Neutrophil (primary cell): ENCODE measurements around the gene KRT7.

Experiments
- H3K27ac ChIP-seq: fragments of 200-600 bp; sonication (generic); 2 replicates; pipeline ENCODE4 v1.5.1; 2016; ENCODE audit warnings: mild to moderate bottlenecking, moderate library complexity
- H3K27me3 ChIP-seq: fragments of 200-600 bp; sonication (generic); 2 replicates; pipeline ENCODE4 v1.6.0; 2016; ENCODE audit warnings: mild to moderate bottlenecking
- H3K36me3 ChIP-seq: fragments of 200-600 bp; sonication (generic); 2 replicates; pipeline ENCODE4 v1.5.1; 2017
- H3K4me1 ChIP-seq, 2 experiments: fragments of 200-600 bp in 1 of 2; sonication (generic) in 1 of 2; 1 replicate in 1 of 2; 2 replicates in 1 of 2; pipeline versions ENCODE4 v1.5.1 to v1.6.1; 2013 to 2016; ENCODE audit warnings: low read depth in 1 of 2, low read length in 1 of 2, mild to moderate bottlenecking in 1 of 2, moderate library complexity in 1 of 2; ENCODE audit not compliant: control insufficient read depth in 1 of 2, insufficient read depth in 1 of 2
- H3K4me3 ChIP-seq, 2 experiments: fragments of 200-600 bp in 1 of 2; sonication (generic) in 1 of 2; 1 replicate in 1 of 2; 2 replicates in 1 of 2; pipeline ENCODE4 v1.5.1; 2013 to 2016; ENCODE audit warnings: low read depth in 1 of 2, low read length in 1 of 2, mild to moderate bottlenecking in 1 of 2, moderate library complexity in 1 of 2
- H3K9me3 ChIP-seq: fragments of 200-600 bp; sonication (generic); 2 replicates; pipeline ENCODE4 v1.5.1; 2016
- CTCF ChIP-seq: fragments of 200-600 bp; sonication (generic); IDR thresholded peaks from 2 replicates; pipeline ENCODE4 v1.5.1; 2016; ENCODE audit warnings: antibody characterized with exemption

The KRT7 gene

DNA sequence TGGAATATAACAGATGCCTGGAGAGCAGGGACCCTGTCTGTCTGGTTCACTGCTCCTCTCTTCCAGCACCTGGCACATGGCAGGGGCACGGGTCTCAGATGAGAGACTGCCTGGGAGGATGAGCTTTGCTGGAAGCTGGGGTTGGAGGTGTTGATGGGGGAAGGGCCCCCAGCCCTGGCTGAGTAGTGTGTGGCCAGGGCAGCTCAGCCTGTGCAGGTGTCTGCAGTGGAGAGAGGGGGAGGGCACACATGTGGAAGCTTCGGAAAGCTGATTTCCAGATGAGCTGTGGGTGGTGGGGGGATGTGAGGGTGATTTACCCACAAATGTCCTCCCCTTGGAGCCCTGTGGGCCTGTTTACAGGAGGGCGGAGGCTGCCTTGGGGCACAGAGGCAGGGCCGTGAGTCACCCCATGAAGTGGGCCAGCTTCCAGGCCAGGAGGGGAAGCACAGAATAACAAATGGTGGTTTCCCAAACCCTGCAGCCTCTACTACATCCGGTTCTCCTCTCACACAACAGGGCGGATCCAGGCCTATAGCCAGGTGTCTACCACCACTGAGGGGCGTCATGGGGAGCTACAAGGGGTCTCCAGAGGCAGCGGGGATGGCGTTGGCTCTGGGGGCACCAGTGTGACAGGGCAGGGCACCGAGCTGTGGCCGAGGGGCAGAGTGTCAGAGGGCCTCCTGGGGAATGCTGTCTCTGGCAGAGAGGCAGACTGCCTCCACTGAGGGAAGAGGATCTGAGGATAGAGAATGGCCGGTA is 11.0 kb downstream of the KRT7 start:
- Histone ChIP-seq H3K9me3 (no peaks in the 10 kb centered on the region), H3K27me3 (peaks cover 38% of the 10 kb centered on the region), H3K27ac (no peak overlapping the region), H3K4me3 (no peak overlapping the region), H3K36me3 (no peaks in the 10 kb centered on the region), H3K4me1 (no peaks in the 10 kb centered on the region)
- no peak for TF ChIP-seq CTCF

DNA sequence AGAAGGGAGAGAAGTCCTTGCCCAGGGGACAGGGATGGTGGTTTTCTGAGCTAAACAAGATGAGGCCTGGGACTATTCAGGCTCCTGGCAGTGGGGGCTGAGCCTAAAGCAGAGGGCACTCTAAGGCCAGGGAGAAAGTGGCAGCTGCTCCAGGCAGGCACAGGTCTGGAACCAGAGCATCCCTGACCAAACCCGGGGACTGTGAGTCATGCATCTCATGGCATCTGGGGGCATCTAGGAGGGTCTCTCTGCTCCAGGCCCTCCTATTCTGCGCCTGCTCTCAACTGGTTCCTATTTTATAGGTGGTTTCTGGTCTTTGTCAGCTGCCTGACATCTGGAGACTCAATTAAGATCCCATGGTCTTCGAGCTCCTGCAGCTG is 11.6 kb downstream of the KRT7 start:
- H3K27me3 ChIP-seq, result peaks cover 38% of the 10 kb centered on the region
- no peak overlapping the region for H3K27ac ChIP-seq
- H3K4me1 ChIP-seq, result no peaks in the 10 kb centered on the region
- no peak overlapping the region for H3K4me3 ChIP-seq
- no peaks in the 10 kb centered on the region for H3K9me3 ChIP-seq
- H3K36me3 ChIP-seq, result no peaks in the 10 kb centered on the region
- no peak for TF ChIP-seq CTCF

GRCh38 chr12:52245259-52245961 is 12.4 kb downstream of the KRT7 start:
- Histone ChIP-seq H3K27me3 (peaks cover 43% of the 10 kb centered on the region), H3K4me3 (no peak overlapping the region)
- TF ChIP-seq CTCF, result no peak

DNA sequence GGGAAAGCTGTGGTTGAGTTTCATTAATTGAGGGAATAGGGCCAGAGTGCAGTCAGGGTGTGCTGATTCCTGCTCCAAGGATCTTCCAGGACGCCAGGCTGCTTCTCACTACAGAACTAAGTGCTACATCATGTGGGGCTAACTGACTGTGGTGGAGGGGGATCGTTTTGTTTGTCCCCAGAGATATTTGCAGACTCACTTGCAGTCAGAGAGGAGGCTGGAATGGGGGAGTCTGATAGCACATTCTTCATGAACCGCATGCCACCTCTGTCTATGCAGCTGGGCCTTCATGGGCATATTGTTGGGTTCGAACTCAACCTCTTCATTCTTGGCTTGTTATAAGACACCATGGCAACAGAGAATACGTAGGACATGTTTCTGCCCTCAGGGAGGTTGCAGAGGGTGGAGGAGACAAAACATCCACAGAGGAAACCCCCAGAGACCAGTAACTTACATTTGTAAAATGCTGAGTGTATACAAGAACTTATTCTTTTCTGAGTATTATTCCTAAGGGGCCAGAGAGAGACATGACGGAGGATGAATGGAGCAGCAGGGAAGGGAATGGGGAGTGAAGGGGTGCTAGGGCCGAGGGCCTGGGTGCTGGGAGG is 13.0 kb downstream of the KRT7 start:
- H3K9me3 ChIP-seq, result no peaks in the 10 kb centered on the region
- peaks cover 49% of the 10 kb centered on the region for H3K27me3 ChIP-seq
- H3K36me3 ChIP-seq, result no peaks in the 10 kb centered on the region
- H3K4me1 ChIP-seq, result no peaks in the 10 kb centered on the region
- TF ChIP-seq CTCF, result no peak
- H3K27ac ChIP-seq, result no peak overlapping the region
- H3K4me3 ChIP-seq, result no peak overlapping the region

More at GRCh38 chr12:52245259-52245961, 12.4 kb downstream of the KRT7 start:
- Histone ChIP-seq H3K36me3 (no peaks in the 10 kb centered on the region), H3K9me3 (no peaks in the 10 kb centered on the region), H3K4me1 (no peaks in the 10 kb centered on the region), H3K27ac (no peak overlapping the region)

GRCh38 chr12:52246720-52247621 is 13.9 kb downstream of the KRT7 start:
- H3K36me3 ChIP-seq, result no peaks in the 10 kb centered on the region
- no peak for TF ChIP-seq CTCF
- H3K27me3 ChIP-seq, result peaks cover 59% of the 10 kb centered on the region
- no peak overlapping the region for H3K27ac ChIP-seq
- H3K4me3 ChIP-seq, result no peak overlapping the region
- no peaks in the 10 kb centered on the region for H3K9me3 ChIP-seq
- H3K4me1 ChIP-seq, result no peaks in the 10 kb centered on the region
